PC-9 (cell line): ENCODE measurements around the gene CELF1. TPM values are rescaled to one million over a fixed set of nuclear protein-coding genes. Genes with fewer than 3 reads are reported as not detected.
A peak's percentile ranks its signal among the peaks of the same experiment; 100 is the strongest.

Experiments used
- BruUV-seq: library from RNA; stranded (reverse); fragments of 400-500 nt; replicated peaks from 2 replicates; lab custom pipeline; 2021; lab: Mats Ljungman, UMichigan
- CTCF ChIA-PET: fragments of 300-600 bp; sonication (Branson Sonifier 250); formaldehyde crosslinking; loops from one replicate; lab custom pipeline; 2022; ENCODE audit warnings: antibody characterized with exemption; lab: Charles Lee
- POLR2A ChIA-PET: fragments of 300-600 bp; sonication (Branson Sonifier 250); formaldehyde crosslinking; loops from one replicate; lab custom pipeline; 2022; ENCODE audit warnings: antibody characterized with exemption; ENCODE audit not compliant: unreplicated experiment; lab: Charles Lee
- DNase-seq, 2 experiments: peaks; one replicate each; pipeline versions ENCODE4 v3.0.0 to v3.0.0-alpha.2; 2015 to 2022; ENCODE audit warnings: mixed read lengths in 1 of 2
- H2AFZ ChIP-seq: fragments of 200-600 bp; sonication (generic); 2 replicates; pipeline ENCODE4 v1.8.1; 2017; ENCODE audit warnings: antibody characterized with exemption
- H3F3A ChIP-seq: fragments of 200-600 bp; sonication (generic); 2 replicates; pipeline ENCODE4 v1.8.1; 2017; ENCODE audit warnings: antibody characterized with exemption, mild to moderate bottlenecking, low read depth; ENCODE audit not compliant: insufficient read depth
- H3K27ac ChIP-seq: fragments of 200-600 bp; sonication (generic); 2 replicates; pipeline ENCODE4 v1.6.1; 2016; ENCODE audit warnings: mixed run types
- H3K27me3 ChIP-seq: fragments of 200-600 bp; sonication (generic); 2 replicates; pipeline ENCODE4 v1.6.1; 2016; ENCODE audit warnings: low read depth, mixed run types; ENCODE audit not compliant: insufficient read depth
- H3K36me3 ChIP-seq: fragments of 200-600 bp; sonication (generic); 2 replicates; pipeline ENCODE4 v1.6.1; 2016; ENCODE audit warnings: low read depth, mixed run types
- H3K4me1 ChIP-seq: fragments of 200-600 bp; sonication (generic); replicated peaks from 2 replicates; pipeline ENCODE4 v1.6.1; 2016; ENCODE audit warnings: mixed run types; ENCODE audit not compliant: insufficient read depth
- H3K4me2 ChIP-seq: fragments of 200-600 bp; sonication (generic); 2 replicates; pipeline ENCODE4 v1.6.1; 2017; ENCODE audit warnings: mixed run types
- H3K4me3 ChIP-seq: fragments of 200-600 bp; sonication (generic); 2 replicates; pipeline ENCODE4 v1.6.1; 2016; ENCODE audit warnings: mixed run types
- H3K79me2 ChIP-seq: fragments of 200-600 bp; sonication (generic); 2 replicates; pipeline ENCODE4 v1.6.1; 2017; ENCODE audit warnings: low read depth, mixed run types
- H3K9me2 ChIP-seq: fragments of 200-600 bp; sonication (generic); 2 replicates; pipeline ENCODE4 v1.8.1; 2017; ENCODE audit warnings: mild to moderate bottlenecking; ENCODE audit not compliant: insufficient read depth
- H3K9me3 ChIP-seq: fragments of 200-600 bp; sonication (generic); 2 replicates; pipeline ENCODE4 v1.8.1; 2016; ENCODE audit warnings: low read depth; ENCODE audit not compliant: insufficient read depth
- H4K20me1 ChIP-seq: fragments of 200-600 bp; sonication (generic); 2 replicates; pipeline ENCODE4 v1.8.1; 2017; ENCODE audit not compliant: insufficient read depth
- EZH2 ChIP-seq: fragments of 200-600 bp; sonication (generic); IDR thresholded peaks from 2 replicates; pipeline ENCODE4 v1.8.0; 2017; ENCODE audit warnings: antibody characterized with exemption, low read depth
- intact Hi-C: fragments of 100-400 bp; cut with micrococcal nuclease; formaldehyde crosslinking; loops from one replicate; pipeline ENCODE4 v1.10.0; 2022; ENCODE audit not compliant: unreplicated experiment
- total RNA-seq: library from RNA; stranded (reverse); gene quantifications from 2 replicates; pipeline ENCODE4 v1.2.3, GENCODE V29; 2021
- TF ChIP-seq, protein P1 (sequence below): fragments of 200-600 bp; sonication (generic); conservative IDR thresholded peaks from 2 replicates; pipeline ENCODE4 v1.6.1; 2017; ENCODE audit warnings: mixed run types, antibody characterized with exemption, mild to moderate bottlenecking, moderate library complexity

The CELF1 gene
- total RNA-seq, 1 experiment from 2014 or later: 165 TPM

- no peak overlapping the region for H2AFZ ChIP-seq
- no peak for TF ChIP-seq EZH2
- TF ChIP-seq, protein P1, sequence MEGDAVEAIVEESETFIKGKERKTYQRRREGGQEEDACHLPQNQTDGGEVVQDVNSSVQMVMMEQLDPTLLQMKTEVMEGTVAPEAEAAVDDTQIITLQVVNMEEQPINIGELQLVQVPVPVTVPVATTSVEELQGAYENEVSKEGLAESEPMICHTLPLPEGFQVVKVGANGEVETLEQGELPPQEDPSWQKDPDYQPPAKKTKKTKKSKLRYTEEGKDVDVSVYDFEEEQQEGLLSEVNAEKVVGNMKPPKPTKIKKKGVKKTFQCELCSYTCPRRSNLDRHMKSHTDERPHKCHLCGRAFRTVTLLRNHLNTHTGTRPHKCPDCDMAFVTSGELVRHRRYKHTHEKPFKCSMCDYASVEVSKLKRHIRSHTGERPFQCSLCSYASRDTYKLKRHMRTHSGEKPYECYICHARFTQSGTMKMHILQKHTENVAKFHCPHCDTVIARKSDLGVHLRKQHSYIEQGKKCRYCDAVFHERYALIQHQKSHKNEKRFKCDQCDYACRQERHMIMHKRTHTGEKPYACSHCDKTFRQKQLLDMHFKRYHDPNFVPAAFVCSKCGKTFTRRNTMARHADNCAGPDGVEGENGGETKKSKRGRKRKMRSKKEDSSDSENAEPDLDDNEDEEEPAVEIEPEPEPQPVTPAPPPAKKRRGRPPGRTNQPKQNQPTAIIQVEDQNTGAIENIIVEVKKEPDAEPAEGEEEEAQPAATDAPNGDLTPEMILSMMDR: no peak
- no peak overlapping the region for H3K27ac ChIP-seq
- CTCF ChIA-PET: interaction anchor here (0.5 kb wide), 1 partner anchor 19 kb away, joined by 10 read pairs; no protein-coding TSS in a partner anchor
- H3K79me2 ChIP-seq: no peaks in the 10 kb centered on the region
- POLR2A ChIA-PET: no interaction called here
- no TSS peak for BruUV-seq
- H3K4me1 ChIP-seq: peaks cover 8% of the 10 kb centered on the region; the same call in 1 of the 2 replicates
- no peaks in the 10 kb centered on the region for H3K9me2 ChIP-seq
- no peaks in the 10 kb centered on the region for H3K27me3 ChIP-seq
- H3K4me3 ChIP-seq: no peak overlapping the region
- H3K9me3 ChIP-seq: no peaks in the 10 kb centered on the region
- no peaks in the 10 kb centered on the region for H3K36me3 ChIP-seq
- H4K20me1 ChIP-seq: no peaks in the 10 kb centered on the region
- no peak for DNase-seq
- intact Hi-C loops: no loop called here
- H3F3A ChIP-seq: peaks cover 20% of the 10 kb centered on the region
- H3K4me2 ChIP-seq: no peak overlapping the region
These were observed 121.4 kb downstream of the CELF1 start for GRCh38 chr11:47431356-47432083.

- ChIA-PET POLR2A (no interaction called here), CTCF (no interaction called here)
- no peak overlapping the region for H2AFZ ChIP-seq
- H3K27ac ChIP-seq: no peak overlapping the region
- no peaks in the 10 kb centered on the region for H4K20me1 ChIP-seq
- BruUV-seq: no TSS peak
- peaks cover 20% of the 10 kb centered on the region for H3F3A ChIP-seq
- no peaks in the 10 kb centered on the region for H3K27me3 ChIP-seq
- H3K4me2 ChIP-seq: no peak overlapping the region
- no peaks in the 10 kb centered on the region for H3K36me3 ChIP-seq
- no peak for DNase-seq
- intact Hi-C loops: no loop called here
- peaks cover 6% of the 10 kb centered on the region for H3K79me2 ChIP-seq
- no peaks in the 10 kb centered on the region for H3K9me2 ChIP-seq
- no peak overlapping the region for H3K4me3 ChIP-seq
- no peaks in the 10 kb centered on the region for H3K9me3 ChIP-seq
- H3K4me1 ChIP-seq: peaks cover 8% of the 10 kb centered on the region; the same call in 1 of the 2 replicates
- no peak for TF ChIP-seq EZH2
- TF ChIP-seq, protein P1: no peak
These were observed 122.4 kb downstream of the CELF1 start for GRCh38 chr11:47430524-47430923.

DNA sequence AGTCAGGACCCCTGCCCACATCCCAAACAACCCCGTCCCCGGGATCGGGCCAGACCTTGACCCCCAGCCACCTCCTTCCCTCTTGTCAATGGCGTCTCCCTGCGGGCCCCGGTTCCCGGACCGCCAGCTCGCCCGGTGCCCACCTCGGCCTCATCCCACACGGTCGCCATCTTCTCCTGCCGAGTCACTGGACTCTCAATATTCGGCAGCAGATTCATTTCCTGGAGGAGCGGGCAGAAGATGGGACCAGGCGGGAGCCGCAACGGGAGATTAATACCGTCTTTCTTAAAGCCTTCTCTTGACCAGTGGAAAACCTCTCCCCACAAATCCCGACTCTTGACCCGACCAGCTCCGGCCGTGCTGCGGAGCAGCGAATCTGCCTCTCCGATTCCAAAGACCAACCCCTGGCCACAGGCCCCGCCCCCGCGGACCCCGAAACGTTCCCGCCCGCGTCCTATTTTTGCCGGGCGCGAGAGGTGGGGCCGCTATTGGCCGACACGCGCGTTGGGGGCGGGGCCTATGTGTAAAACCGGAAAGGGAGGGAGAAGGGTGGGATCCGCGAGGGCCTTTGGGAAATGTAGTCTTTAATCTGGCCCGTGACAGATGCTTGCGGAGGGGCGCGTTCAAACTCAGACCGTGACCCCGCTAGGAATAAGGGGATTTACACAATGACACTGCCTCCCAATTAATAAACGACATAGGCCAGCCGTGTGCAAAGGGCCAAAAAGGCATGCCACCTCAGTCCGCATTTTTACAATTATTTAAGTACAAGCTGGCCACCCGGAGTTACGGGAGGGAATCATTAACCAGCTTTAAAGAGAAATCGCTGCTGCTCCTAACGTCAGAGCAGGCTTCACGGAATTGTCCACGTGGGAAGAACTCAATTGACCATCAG lies 126.6 kb downstream of the CELF1 start, which contains the start of gene PSMC3:
Gene PSMC3 (minus strand): TSS at position 378 of the 895 bp plus-strand sequence. CDS start 160 bp downstream, at position 218.
- Histone ChIP-seq H2AFZ (peak within 1 kb of the TSS; percentile 83), H3K9me2 (no peaks in the 10 kb centered on the region), H3K4me1 (peaks cover 18% of the 10 kb centered on the region), H3K9me3 (no peaks in the 10 kb centered on the region), H3K36me3 (peaks cover 19% of the 10 kb centered on the region), H3K79me2 (peaks cover 28% of the 10 kb centered on the region), H3K4me3 (peak within 1 kb of the TSS; percentile 86), H3F3A (peaks cover 19% of the 10 kb centered on the region), H3K27ac (peak within 1 kb of the TSS; percentile 73), H3K4me2 (peak within 1 kb of the TSS; percentile 93), H3K27me3 (no peaks in the 10 kb centered on the region), H4K20me1 (no peaks in the 10 kb centered on the region)
- no peak for TF ChIP-seq EZH2
- TF ChIP-seq, protein P1: no peak
- BruUV-seq: no TSS peak
- CTCF ChIA-PET: interaction anchor here (0.7 to 0.9 kb wide), 2 partner anchors 11 to 59 kb away, joined by 3 to 4 read pairs; no protein-coding TSS in a partner anchor
- intact Hi-C loops: loop anchor here (1.0 to 5.0 kb wide), 3 partner anchors 18 to 341 kb away; partner anchors contain the start of genes CELF1, FNBP4 and SLC39A13
- POLR2A ChIA-PET: interaction anchor here (0.5 to 0.7 kb wide), 5 partner anchors 19 to 512 kb away, joined by 3 to 17 read pairs (median 3); no protein-coding TSS in a partner anchor
- peak; percentile 89 to 99 for DNase-seq
